Upper lobe of left lung (tissue), 6 donors: ENCODE data around the gene TMEM178B. TPM values are rescaled to one million over a fixed set of nuclear protein-coding genes. Genes with fewer than 3 reads are reported as not detected.

Experiments used
- ATAC-seq, 2 donors: fragments of 200-7000 bp; cut with Tn5 transposase; one replicate each; pipeline ENCODE4 v1.9.1; 2022; ENCODE audit warnings: mild to moderate bottlenecking in 2 of 2, moderate library complexity in 2 of 2; ENCODE audit not compliant: low FRiP score in 2 of 2
- DNase-seq, 2 donors: peaks; one replicate each; pipeline ENCODE4 v3.0.0-alpha.2; 2019 to 2020
- H3K27ac ChIP-seq, 4 donors: fragments of 200-600 bp; sonication (generic); one replicate each; pipeline ENCODE4 v1.5.1; 2016 to 2019
- H3K27me3 ChIP-seq, 4 donors: fragments of 200-600 bp; sonication (generic); one replicate each; pipeline ENCODE4 v1.5.1; 2017 to 2019
- H3K36me3 ChIP-seq, 4 donors: fragments of 200-600 bp; sonication (generic); one replicate each; pipeline ENCODE4 v1.5.1; 2016 to 2019
- H3K4me1 ChIP-seq, 4 donors: fragments of 200-600 bp; sonication (generic); one replicate each; pipeline ENCODE4 v1.5.1; 2018 to 2019
- H3K4me3 ChIP-seq, 4 donors: fragments of 200-600 bp; sonication (generic); one replicate each; pipeline ENCODE4 v1.5.1; 2017 to 2019; ENCODE audit warnings: mild to moderate bottlenecking in 2 of 4, moderate library complexity in 1 of 4
- H3K9me3 ChIP-seq, 4 donors: fragments of 200-600 bp; sonication (generic); one replicate each; pipeline ENCODE4 v1.5.1; 2018 to 2019
- CTCF ChIP-seq, 6 experiments: fragments of 450-650 bp in 4 of 6; fragments of 200-600 bp in 2 of 6; sonication (generic) in 2 of 6; IDR thresholded peaks; one replicate each; pipeline ENCODE4 v1.5.1; 2016 to 2019; ENCODE audit warnings: antibody characterized with exemption in 6 of 6
- EP300 ChIP-seq, 4 donors: sonication (generic); formaldehyde crosslinking; IDR thresholded peaks; one replicate each; pipeline ENCODE4 v1.5.1; 2017; ENCODE audit warnings: antibody characterized with exemption in 4 of 4, control low read depth in 2 of 4
- POLR2A ChIP-seq, 4 donors: fragments of 450-650 bp; IDR thresholded peaks; one replicate each; pipeline ENCODE4 v1.5.1; 2016 to 2017; ENCODE audit warnings: antibody characterized with exemption in 4 of 4, mild to moderate bottlenecking in 2 of 4
- POLR2AphosphoS5 ChIP-seq, 2 donors: sonication (generic); formaldehyde crosslinking; IDR thresholded peaks; one replicate each; pipeline ENCODE4 v1.5.1; 2017; ENCODE audit warnings: antibody characterized with exemption in 2 of 2
- WGBS, 2 donors: methylation state at CpG; one replicate each; pipeline ENCODE4 v1.1.5; 2017 to 2018; 5-methylcytosine and 5-hydroxymethylcytosine counted together
- total RNA-seq, 6 donors: library from RNA; depleted of rRNA in 4 of 6; stranded (reverse); fragments of >200 nt in 4 of 6; gene quantifications; one replicate each; pipeline versions ENCODE4 v1.1.0 to v1.2.1, GENCODE V29; 2016 to 2021
- donor health status: DM: no; HTN: no; CAD: no; lungs with moderate emphysema.
- donor health status: DM: no; HTN: yes; CAD: no; lungs with severe emphysema.

The TMEM178B gene
- total RNA-seq, 6 donors from 2014 or later: under 0.01 to 1.4 (median 0.32) TPM

- no peak for TF ChIP-seq CTCF (IDR thresholded peaks at IDR 0.05)
- no peak for TF ChIP-seq EP300 (IDR thresholded peaks at IDR 0.05)
- no peak for TF ChIP-seq POLR2A (IDR thresholded peaks at IDR 0.05)
- no peak for TF ChIP-seq POLR2AphosphoS5 (IDR thresholded peaks at IDR 0.05)
- ATAC-seq: no peak
These were observed 382.8 kb downstream of the TMEM178B start for GRCh38 chr7:141456711-141457110.

GRCh38 chr7:141460781-141461715 is 387.2 kb downstream of the TMEM178B start:
- DNase-seq (no peak), ATAC-seq (peak in 1 of 2 donors; percentile 29)
- 57 to 60% methylated on average over 14 to 16 of the region's 16 CpGs for WGBS, 2 donors
- H3K4me3 ChIP-seq: no peak overlapping the region
- no peaks in the 10 kb centered on the region for H3K4me1 ChIP-seq
- H3K27ac ChIP-seq: no peak overlapping the region
- TF ChIP-seq EP300 (IDR thresholded peaks at IDR 0.05) (no peak), POLR2A (IDR thresholded peaks at IDR 0.05) (no peak), CTCF (IDR thresholded peaks at IDR 0.05) (no peak), POLR2AphosphoS5 (IDR thresholded peaks at IDR 0.05) (no peak)
- H3K36me3 ChIP-seq: no peaks in the 10 kb centered on the region
- no peaks in the 10 kb centered on the region for H3K27me3 ChIP-seq
- no peaks in the 10 kb centered on the region for H3K9me3 ChIP-seq

More at GRCh38 chr7:141456711-141457110, 382.8 kb downstream of the TMEM178B start:
- Histone ChIP-seq H3K27me3 (no peaks in the 10 kb centered on the region), H3K27ac (no peak overlapping the region), H3K9me3 (no peaks in the 10 kb centered on the region), H3K36me3 (no peaks in the 10 kb centered on the region), H3K4me3 (no peak overlapping the region), H3K4me1 (no peaks in the 10 kb centered on the region)
- DNase-seq: no peak
- WGBS, 2 donors: 79% methylated on average over 4 of the region's 4 CpGs

- TF ChIP-seq POLR2A (IDR thresholded peaks at IDR 0.05): no peak
- TF ChIP-seq CTCF (IDR thresholded peaks at IDR 0.05): no peak
- no peak for TF ChIP-seq POLR2AphosphoS5 (IDR thresholded peaks at IDR 0.05)
- TF ChIP-seq EP300 (IDR thresholded peaks at IDR 0.05): no peak
- WGBS, 2 donors: 83 to 90% methylated on average over 6 of the region's 6 CpGs
- H3K4me3 ChIP-seq: no peak overlapping the region
- DNase-seq: no peak
- no peaks in the 10 kb centered on the region for H3K9me3 ChIP-seq
- H3K36me3 ChIP-seq: no peaks in the 10 kb centered on the region
- no peak overlapping the region for H3K27ac ChIP-seq
- no peaks in the 10 kb centered on the region for H3K4me1 ChIP-seq
- no peak for ATAC-seq
- no peaks in the 10 kb centered on the region for H3K27me3 ChIP-seq
These were observed 388.1 kb downstream of the TMEM178B start for GRCh38 chr7:141461924-141462323.

- DNase-seq (no peak), ATAC-seq (no peak)
- WGBS, 2 donors: 55 to 69% methylated on average over 4 of the region's 4 CpGs
- Histone ChIP-seq H3K9me3 (no peaks in the 10 kb centered on the region), H3K27me3 (no peaks in the 10 kb centered on the region), H3K4me3 (no peak overlapping the region), H3K27ac (no peak overlapping the region), H3K4me1 (no peaks in the 10 kb centered on the region), H3K36me3 (no peaks in the 10 kb centered on the region)
- TF ChIP-seq EP300 (IDR thresholded peaks at IDR 0.05): no peak
- TF ChIP-seq CTCF (IDR thresholded peaks at IDR 0.05): no peak
- no peak for TF ChIP-seq POLR2AphosphoS5 (IDR thresholded peaks at IDR 0.05)
- no peak for TF ChIP-seq POLR2A (IDR thresholded peaks at IDR 0.05)
These were observed 389.1 kb downstream of the TMEM178B start for GRCh38 chr7:141462958-141463357.
